ENCODE measurements around the gene WNT5A. TPM values are rescaled to one million over a fixed set of nuclear protein-coding genes. Genes with fewer than 3 reads are reported as not detected.
"Not testable (repeated sequence)": the region's sequence is repeated elsewhere in the genome, so short reads cannot be mapped to it uniquely, and the experiment has no call there.

Gene WNT5A
- polyA plus RNA-seq, 3 donors from 2014 or later = not detected

GRCh38 chr3:55516392-55517030 lies 29.4 kb upstream of the WNT5A start:
- Mint-ChIP-seq H3K27ac (no peak overlapping the region), H3K4me3 (no peak overlapping the region), H3K27me3 (ENCODE audit: low read depth in 3 of 3) (peaks cover 0 to 2% (median 0%) of the 10 kb centered on the region in 3 donors), H3K36me3 (no peaks in the 10 kb centered on the region), H3K4me1 (no peaks in the 10 kb centered on the region), H3K9me3 (peaks cover 0 to 3% (median 0%) of the 10 kb centered on the region in 6 donors)
- DNase-seq = no peak

GRCh38 chr3:55515550-55516246 lies 28.6 kb upstream of the WNT5A start:
- H3K9me3 Mint-ChIP-seq = peaks cover 0 to 4% (median 0%) of the 10 kb centered on the region in 6 donors
- no peak for DNase-seq
- H3K4me1 Mint-ChIP-seq = no peaks in the 10 kb centered on the region
- no peak overlapping the region for H3K27ac Mint-ChIP-seq
- H3K36me3 Mint-ChIP-seq = no peaks in the 10 kb centered on the region
- H3K27me3 Mint-ChIP-seq (ENCODE audit: low read depth in 3 of 3) = peaks cover 0 to 2% (median 0%) of the 10 kb centered on the region in 3 donors
- H3K4me3 Mint-ChIP-seq = no peak overlapping the region

- no peaks in the 10 kb centered on the region for H3K36me3 Mint-ChIP-seq
- H3K4me1 Mint-ChIP-seq = no peaks in the 10 kb centered on the region
- DNase-seq = no peak
- H3K27ac Mint-ChIP-seq = no peak overlapping the region
- peaks cover 0 to 4% (median 0%) of the 10 kb centered on the region in 6 donors for H3K9me3 Mint-ChIP-seq
- no peak overlapping the region for H3K4me3 Mint-ChIP-seq
- H3K27me3 Mint-ChIP-seq (ENCODE audit: low read depth in 3 of 3) = peaks cover 0 to 2% (median 0%) of the 10 kb centered on the region in 3 donors
Observed at GRCh38 chr3:55514962-55515361, 27.9 kb upstream of the WNT5A start.

- no peak for DNase-seq
- Mint-ChIP-seq H3K36me3 (no peaks in the 10 kb centered on the region), H3K4me1 (no peaks in the 10 kb centered on the region), H3K9me3 (peaks cover 0 to 4% (median 0%) of the 10 kb centered on the region in 6 donors), H3K27ac (no peak overlapping the region), H3K4me3 (no peak overlapping the region), H3K27me3 (ENCODE audit: low read depth in 3 of 3) (peaks cover 0 to 2% (median 0%) of the 10 kb centered on the region in 3 donors)
Observed at GRCh38 chr3:55512571-55513343, 25.7 kb upstream of the WNT5A start.

GRCh38 chr3:55511895-55512570 lies 24.9 kb upstream of the WNT5A start:
- Mint-ChIP-seq H3K4me3 (no peak overlapping the region), H3K9me3 (peaks cover 0 to 7% (median 0%) of the 10 kb centered on the region in 6 donors), H3K36me3 (no peaks in the 10 kb centered on the region), H3K27ac (no peak overlapping the region), H3K4me1 (no peaks in the 10 kb centered on the region), H3K27me3 (ENCODE audit: low read depth in 3 of 3) (no peaks in the 10 kb centered on the region)
- DNase-seq = no peak

- no peak overlapping the region for H3K4me3 Mint-ChIP-seq
- no peaks in the 10 kb centered on the region for H3K4me1 Mint-ChIP-seq
- H3K27me3 Mint-ChIP-seq (ENCODE audit: low read depth in 3 of 3) = no peaks in the 10 kb centered on the region
- DNase-seq = no peak
- H3K27ac Mint-ChIP-seq = no peak overlapping the region
- H3K36me3 Mint-ChIP-seq = no peaks in the 10 kb centered on the region
- peaks cover 0 to 4% (median 0%) of the 10 kb centered on the region in 6 donors for H3K9me3 Mint-ChIP-seq
Observed at GRCh38 chr3:55508335-55508734, 21.2 kb upstream of the WNT5A start.

- Mint-ChIP-seq H3K27me3 (ENCODE audit: low read depth in 3 of 3) (no peaks in the 10 kb centered on the region), H3K4me1 (no peaks in the 10 kb centered on the region), H3K36me3 (no peaks in the 10 kb centered on the region), H3K27ac (no peak overlapping the region), H3K4me3 (no peak overlapping the region), H3K9me3 (peaks cover 0 to 4% (median 0%) of the 10 kb centered on the region in 6 donors)
- DNase-seq = no peak
Observed at GRCh38 chr3:55507808-55508207, 20.7 kb upstream of the WNT5A start.

- H3K27ac Mint-ChIP-seq = no peak overlapping the region
- no peak overlapping the region for H3K4me3 Mint-ChIP-seq
- H3K4me1 Mint-ChIP-seq = no peaks in the 10 kb centered on the region
- DNase-seq = no peak
- H3K27me3 Mint-ChIP-seq (ENCODE audit: low read depth in 3 of 3) = peaks cover 0 to 2% (median 1%) of the 10 kb centered on the region in 3 donors
- no peaks in the 10 kb centered on the region for H3K36me3 Mint-ChIP-seq
- H3K9me3 Mint-ChIP-seq = peaks cover 0 to 3% (median 0%) of the 10 kb centered on the region in 6 donors
Observed at GRCh38 chr3:55505776-55506175, 18.7 kb upstream of the WNT5A start.

GRCh38 chr3:55505102-55505501 lies 18.0 kb upstream of the WNT5A start:
- H3K27me3 Mint-ChIP-seq (ENCODE audit: low read depth in 3 of 3); H3K4me3 Mint-ChIP-seq; H3K27ac Mint-ChIP-seq: not testable (repeated sequence)

GRCh38 chr3:55501905-55502304 lies 14.8 kb upstream of the WNT5A start:
- Mint-ChIP-seq H3K27ac (no peak overlapping the region), H3K4me3 (no peak overlapping the region), H3K36me3 (no peaks in the 10 kb centered on the region), H3K9me3 (no peaks in the 10 kb centered on the region), H3K27me3 (ENCODE audit: low read depth in 3 of 3) (peaks cover 0 to 2% (median 1%) of the 10 kb centered on the region in 3 donors), H3K4me1 (no peaks in the 10 kb centered on the region)
- DNase-seq = no peak

More at GRCh38 chr3:55505102-55505501, 18.0 kb upstream of the WNT5A start:
- H3K36me3 Mint-ChIP-seq, DNase-seq, H3K9me3 Mint-ChIP-seq, H3K4me1 Mint-ChIP-seq: not testable (repeated sequence)

GRCh38 chr3:55500555-55501330 lies 13.6 kb upstream of the WNT5A start:
- Mint-ChIP-seq H3K4me1 (no peaks in the 10 kb centered on the region), H3K4me3 (no peak overlapping the region), H3K36me3 (no peaks in the 10 kb centered on the region), H3K27me3 (ENCODE audit: low read depth in 3 of 3) (peaks cover 0 to 2% (median 1%) of the 10 kb centered on the region in 3 donors), H3K9me3 (no peaks in the 10 kb centered on the region), H3K27ac (no peak overlapping the region)
- DNase-seq = no peak

GRCh38 chr3:55498520-55498919 lies 11.4 kb upstream of the WNT5A start:
- Mint-ChIP-seq H3K9me3 (peaks cover 0 to 4% (median 0%) of the 10 kb centered on the region in 6 donors), H3K27me3 (ENCODE audit: low read depth in 3 of 3) (peaks cover 0 to 2% (median 1%) of the 10 kb centered on the region in 3 donors), H3K4me1 (no peaks in the 10 kb centered on the region), H3K4me3 (no peak overlapping the region), H3K36me3 (no peaks in the 10 kb centered on the region), H3K27ac (no peak overlapping the region)
- no peak for DNase-seq

- Mint-ChIP-seq H3K4me1 (no peaks in the 10 kb centered on the region), H3K4me3 (no peak overlapping the region), H3K27me3 (ENCODE audit: low read depth in 3 of 3) (peaks cover 0 to 2% (median 0%) of the 10 kb centered on the region in 3 donors), H3K27ac (no peak overlapping the region), H3K36me3 (no peaks in the 10 kb centered on the region), H3K9me3 (peaks cover 0 to 4% (median 0%) of the 10 kb centered on the region in 6 donors)
- DNase-seq = no peak
Observed at GRCh38 chr3:55497250-55497649, 10.1 kb upstream of the WNT5A start.

All from immature natural killer cell (primary cell).